NCI-H2107 treated with DMSO at 0.1 percent for 48 hours (cell line): ENCODE data around the gene PRLR.
"Not testable (repeated sequence)": the region's sequence is repeated elsewhere in the genome, so short reads cannot be mapped to it uniquely, and the experiment has no call there.

Experiments
- DNase-seq: peaks from one replicate; lab custom pipeline; 2025; ENCODE audit not compliant: unreplicated experiment; lab: John Stamatoyannopoulos, UW

Gene PRLR

DNA sequence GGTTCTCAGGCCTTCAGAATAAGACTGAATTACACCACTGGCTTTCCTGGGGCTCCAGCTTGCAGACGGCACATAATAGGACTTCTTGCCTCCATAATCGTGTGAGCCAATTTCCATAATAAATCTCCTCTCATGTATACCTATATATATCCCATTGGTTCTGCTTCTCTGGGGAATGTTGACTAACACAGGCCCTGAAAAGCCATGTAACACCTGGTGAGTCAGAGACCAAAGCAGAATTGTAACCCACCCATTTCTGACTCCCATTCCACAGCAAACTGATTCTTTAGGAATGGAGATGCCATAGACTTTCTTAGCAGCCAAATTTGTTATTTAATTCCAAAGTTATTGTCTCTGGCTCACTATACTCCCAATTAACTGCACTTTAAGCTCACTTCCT, 97.1 kb downstream of the PRLR start:
- DNase-seq, result no peak

- no peak for DNase-seq
Measured at GRCh38 chr5:35131723-35132122, 98.6 kb downstream of the PRLR start.

GRCh38 chr5:35129921-35130485, 100.3 kb downstream of the PRLR start:
- DNase-seq, result no peak

DNA sequence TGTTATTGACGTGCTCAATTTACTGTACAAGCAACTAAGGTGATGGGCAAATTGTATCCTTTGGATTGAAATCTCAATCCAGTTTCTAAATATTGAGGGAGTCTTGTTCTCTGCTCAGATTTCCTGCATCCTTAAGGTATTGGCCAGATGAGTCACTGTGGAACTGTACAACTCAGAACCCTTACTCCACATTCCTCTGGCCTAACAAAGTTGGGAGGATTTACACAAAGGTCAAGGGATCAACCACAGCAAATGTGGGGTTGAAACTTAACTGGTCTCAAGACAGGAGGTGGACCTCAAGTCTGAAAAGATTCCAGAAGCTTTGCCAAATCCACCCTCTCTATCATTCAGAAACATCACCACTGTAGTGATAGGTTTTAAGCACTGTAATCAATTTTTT, 101.0 kb downstream of the PRLR start:
- no peak for DNase-seq

DNA sequence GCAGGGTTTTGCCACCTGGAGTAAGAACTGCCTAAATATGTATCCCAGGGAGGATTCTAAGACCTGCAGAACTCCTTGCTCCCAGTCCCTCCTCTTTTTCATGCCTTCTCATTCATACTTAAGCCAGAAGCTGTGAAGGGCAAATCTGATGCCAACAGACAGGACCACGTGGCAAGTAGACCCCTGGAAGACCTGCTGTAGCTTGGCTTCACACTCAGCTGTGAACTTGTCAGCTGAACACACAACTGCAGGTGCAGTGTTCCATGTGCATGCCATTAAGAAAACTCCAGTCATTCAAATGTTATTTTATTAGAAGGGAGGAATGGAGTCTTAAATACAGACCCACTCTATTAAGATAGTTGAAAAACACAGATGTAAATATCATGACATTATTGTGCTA, 103.3 kb downstream of the PRLR start:
- no peak for DNase-seq

- no peak for DNase-seq
Measured at GRCh38 chr5:35125746-35126145, 104.5 kb downstream of the PRLR start.

- DNase-seq, result no peak
Measured at GRCh38 chr5:35124932-35125331, 105.4 kb downstream of the PRLR start.

DNA sequence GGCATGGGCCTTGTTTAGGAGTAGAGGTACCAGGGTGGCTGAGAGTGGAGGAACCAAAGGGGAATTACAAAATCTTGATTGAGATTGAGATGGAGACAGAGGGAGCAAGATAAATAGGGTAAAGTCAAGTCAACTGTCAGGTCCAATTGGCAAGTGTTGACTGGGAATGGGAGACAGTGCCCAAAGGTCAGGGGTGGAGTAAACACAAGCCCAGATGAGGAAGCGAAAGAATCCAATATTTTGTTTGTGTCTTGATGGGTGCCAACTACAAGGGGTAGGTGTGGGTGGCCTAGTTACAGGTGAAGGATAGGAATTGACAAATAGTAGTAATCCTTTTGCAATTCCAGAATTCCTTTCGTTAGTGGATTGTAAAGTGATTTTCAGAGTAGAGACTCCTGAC, 107.5 kb downstream of the PRLR start:
- no peak for DNase-seq

DNA sequence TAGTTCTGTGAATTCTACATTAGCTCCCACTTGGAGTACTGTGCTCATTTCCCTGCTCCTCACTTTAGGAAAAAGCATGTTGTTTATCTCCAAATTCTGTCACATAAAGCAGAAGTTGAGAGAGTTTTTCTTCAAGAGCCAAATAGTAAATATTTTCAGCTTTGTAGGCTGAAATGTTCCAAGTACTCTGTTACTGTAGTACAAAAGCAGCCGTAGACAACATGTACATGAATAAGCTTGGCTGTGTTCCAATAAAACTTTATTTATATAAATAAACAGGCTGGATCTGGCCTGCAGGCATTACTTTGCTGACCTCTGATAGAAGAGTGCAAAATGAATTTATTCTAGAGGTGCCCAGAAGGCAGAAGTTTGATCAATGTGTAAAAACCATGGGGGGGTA, 109.6 kb downstream of the PRLR start:
- no peak for DNase-seq

GRCh38 chr5:35117967-35118366, 112.3 kb downstream of the PRLR start:
- no peak for DNase-seq

GRCh38 chr5:35115920-35116319, 114.4 kb downstream of the PRLR start:
- no peak for DNase-seq

DNA sequence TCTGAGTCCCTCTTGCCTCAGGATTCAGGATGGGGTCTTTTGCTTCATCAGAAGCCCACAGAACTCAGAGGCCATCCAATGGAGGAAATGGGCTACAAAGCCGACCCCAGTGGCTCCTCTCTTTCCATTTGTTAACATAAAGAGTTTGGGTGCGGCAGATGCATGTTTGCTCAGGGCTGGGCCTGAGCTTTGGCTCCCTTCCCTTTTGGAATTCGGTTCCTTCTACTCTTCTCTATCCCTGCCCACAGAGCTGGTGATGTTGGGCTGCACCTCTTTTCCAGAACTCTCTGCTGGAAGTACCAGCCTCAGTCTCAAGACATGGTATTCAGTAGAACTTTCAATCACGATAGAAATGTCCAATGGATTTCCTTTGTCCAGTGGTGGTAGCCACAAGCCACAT, 115.6 kb downstream of the PRLR start:
- no peak for DNase-seq

DNA sequence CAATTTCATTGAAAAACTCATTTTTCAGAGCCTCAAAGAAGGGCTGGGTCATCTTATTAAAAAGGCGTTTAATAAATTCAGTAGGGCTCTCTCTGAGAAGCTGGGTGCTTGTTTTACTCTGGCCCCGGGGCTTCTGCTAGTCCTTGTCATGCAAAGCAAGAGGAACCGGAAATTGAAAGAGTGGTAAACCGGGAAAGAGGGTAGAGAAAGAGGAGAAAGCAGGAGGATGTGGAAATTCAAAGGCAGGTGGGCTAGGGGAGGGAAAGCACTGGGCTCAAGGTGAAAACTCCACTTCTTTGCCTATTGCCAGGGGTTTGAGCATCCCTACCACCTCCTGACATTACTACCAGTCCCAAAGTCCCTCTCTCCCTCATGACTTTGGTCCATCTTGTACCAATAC, 118.0 kb downstream of the PRLR start:
- no peak for DNase-seq

DNA sequence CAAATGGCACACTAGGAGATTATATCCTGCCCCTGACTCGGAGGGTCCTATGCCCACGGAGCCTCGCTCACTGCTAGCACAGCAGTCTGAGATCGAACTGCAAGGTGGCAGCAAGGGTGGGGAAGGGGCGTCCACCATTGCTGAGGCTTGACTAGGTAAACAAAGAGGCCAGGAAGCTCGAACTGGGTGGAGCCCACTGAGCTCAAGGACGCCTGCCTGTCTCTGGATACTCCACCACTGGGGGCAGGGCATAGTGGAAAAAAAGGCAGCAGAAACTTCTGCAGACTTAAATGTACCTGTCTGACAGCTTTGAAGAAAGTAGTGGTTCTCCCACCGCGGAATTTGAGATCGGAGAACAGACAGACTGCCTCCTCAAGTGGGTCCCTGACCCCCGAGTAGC, 125.7 kb downstream of the PRLR start:
- not testable (repeated sequence) for DNase-seq

DNA sequence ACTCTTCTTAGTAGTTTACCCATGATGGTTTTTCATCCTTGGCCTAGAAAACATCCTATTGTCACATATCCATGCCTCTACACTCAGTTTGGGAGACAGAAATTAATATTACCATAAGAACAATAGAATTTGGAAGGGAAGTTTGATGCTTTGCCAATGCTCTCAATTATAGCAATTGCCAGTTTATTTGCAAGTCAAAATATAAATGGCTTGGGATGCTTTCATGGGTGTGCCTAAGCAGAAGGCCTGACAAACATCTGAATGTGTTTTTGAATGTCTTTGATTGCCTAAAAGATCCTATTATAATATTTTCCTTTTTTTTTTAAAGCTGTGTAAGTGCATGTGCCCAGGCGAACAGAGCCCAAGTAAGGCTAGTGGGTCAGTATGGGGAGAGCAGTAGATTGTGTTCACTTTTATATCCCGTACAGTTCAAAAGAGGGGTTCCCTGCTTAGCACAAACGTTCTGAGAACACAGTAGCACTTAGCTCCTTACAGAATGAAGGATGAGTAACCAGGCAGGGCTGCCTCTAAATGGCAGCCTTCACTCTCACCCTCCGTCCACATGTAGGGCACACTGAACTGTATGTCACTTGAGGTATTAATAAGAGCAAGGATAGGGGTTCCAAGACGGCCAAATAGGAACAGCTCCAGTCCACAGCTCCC, 126.5 kb downstream of the PRLR start:
- no peak for DNase-seq

GRCh38 chr5:35101720-35102119, 128.6 kb downstream of the PRLR start:
- not testable (repeated sequence) for DNase-seq

DNA sequence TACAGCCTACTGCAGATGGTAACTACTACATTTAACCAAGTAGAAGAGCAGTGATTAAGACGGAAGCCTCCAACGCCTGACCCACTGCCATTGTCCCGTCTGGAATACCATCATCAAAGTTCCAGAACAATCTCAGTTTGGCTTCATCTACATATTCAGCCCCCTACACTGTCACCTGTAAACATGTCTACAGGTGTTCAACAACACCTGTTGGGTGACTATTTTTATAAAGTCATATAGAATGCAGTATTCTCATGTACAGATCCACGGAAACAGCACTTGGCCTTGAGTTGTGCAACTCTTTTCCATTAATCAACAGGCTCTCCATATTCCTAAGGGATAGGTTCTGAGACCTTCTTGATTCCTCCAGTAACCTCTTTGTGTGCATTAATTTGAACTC, 129.3 kb downstream of the PRLR start:
- no peak for DNase-seq

- no peak for DNase-seq
Measured at GRCh38 chr5:35098214-35098613, 132.1 kb downstream of the PRLR start.

- DNase-seq, result no peak
Measured at GRCh38 chr5:35096932-35097331, 133.4 kb downstream of the PRLR start.

- no peak for DNase-seq
Measured at GRCh38 chr5:35096216-35096615, 134.1 kb downstream of the PRLR start.

DNA sequence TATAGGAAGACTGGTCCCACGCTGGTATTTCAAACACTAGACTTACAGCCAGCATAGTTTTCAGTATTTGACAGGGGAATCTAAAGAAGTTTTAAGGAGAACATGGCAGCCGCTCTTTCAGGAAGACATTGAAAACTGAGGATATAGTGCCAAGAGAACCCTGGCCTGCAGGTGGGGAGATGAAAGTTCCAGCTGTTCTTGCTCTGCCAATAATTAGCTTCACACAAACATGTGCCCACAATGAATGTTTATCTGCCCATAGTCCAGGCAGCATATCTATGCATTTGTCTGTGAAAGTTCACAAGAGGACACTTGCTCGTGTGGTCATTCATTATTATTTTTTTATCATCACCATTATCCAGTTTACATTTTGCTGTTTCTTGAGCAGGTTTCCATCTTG, 134.9 kb downstream of the PRLR start:
- no peak for DNase-seq

DNA sequence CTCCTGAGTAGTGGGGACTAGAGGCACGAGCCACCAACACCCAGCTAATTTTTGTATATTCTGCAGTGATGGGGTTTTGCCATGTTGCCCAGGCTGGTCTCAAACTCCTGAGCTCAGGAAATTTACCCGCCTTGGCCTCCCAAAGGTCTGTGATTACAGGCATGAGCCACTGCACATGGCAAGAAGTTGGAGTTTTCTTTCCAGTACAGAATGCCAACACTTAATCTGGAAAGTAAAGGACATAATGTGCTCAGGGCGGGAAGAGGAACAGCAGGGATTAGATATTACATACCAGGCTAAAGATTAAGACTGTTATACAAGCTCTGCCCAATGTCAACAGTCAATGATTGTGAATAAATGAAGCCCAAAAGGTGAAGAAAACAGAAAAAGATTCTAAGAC, 135.3 kb downstream of the PRLR start:
- no peak for DNase-seq

- no peak for DNase-seq
Measured at GRCh38 chr5:35092703-35093102, 137.6 kb downstream of the PRLR start.
